NCI-H82 treated with DMSO at 0.1 percent for 48 hours (cell line): ENCODE measurements around the gene TRIM24.

Experiments
- DNase-seq: peaks from one replicate; lab custom pipeline; 2025; ENCODE audit not compliant: unreplicated experiment; lab: John Stamatoyannopoulos, UW

TRIM24 gene

DNA sequence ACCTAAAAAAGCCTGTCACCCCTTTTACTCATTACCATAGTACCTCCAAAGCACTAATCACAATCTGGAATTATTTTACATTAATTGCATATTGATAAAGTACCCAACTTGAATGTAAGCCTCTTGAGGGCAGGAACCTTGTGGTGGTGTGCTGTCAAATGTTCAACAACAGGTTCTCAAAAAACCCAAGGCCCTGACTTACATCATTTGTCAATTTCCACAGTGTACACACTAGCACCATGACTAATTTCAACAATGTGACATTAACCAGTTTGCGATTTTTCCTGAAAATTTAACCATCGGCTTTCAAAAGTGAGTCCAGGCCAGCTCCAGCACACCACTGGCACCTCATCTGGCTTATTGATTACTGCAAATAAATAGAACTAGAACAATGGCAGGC is 153.6 kb downstream of the TRIM24 start:
- DNase-seq = no peak

DNA sequence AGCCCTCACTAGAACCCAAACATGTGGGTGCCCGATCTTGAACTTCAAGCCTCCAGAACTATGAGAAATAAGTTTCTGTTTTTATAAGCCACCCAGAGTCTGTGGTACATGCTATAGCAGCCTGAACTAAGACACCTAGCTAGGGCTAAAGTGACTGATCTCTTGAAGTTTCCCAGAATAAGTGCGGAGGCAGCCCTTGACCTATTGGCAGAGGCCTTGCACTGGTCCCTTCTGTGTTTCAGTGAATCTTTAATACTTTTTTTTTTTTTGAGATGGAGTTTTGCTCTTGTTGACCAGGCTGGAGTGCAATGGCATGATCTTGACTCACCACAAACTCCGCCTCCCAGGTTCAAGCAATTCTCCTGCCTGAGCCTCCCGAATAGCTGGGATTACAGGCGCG is 156.0 kb downstream of the TRIM24 start:
- no peak for DNase-seq

DNA sequence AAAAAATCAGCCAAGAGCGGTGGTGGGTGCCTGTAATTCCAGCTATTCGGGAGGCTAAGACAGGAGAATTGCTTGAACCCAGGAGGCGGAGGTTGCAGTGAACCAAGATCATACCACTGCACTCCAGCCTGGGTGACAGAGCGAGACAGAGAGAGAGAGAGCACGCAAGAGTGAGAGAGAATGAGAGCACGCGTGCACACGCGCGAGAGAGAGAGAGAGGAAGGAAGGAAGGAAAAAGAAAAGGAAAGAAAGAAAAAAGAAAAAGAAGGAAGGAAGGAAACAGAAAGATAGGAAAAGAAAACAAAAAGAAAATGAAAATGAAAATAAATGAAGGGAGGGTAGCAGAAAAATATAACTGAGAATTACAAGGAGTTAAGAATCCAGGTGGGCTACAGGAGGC is 158.4 kb downstream of the TRIM24 start:
- DNase-seq = no peak

DNA sequence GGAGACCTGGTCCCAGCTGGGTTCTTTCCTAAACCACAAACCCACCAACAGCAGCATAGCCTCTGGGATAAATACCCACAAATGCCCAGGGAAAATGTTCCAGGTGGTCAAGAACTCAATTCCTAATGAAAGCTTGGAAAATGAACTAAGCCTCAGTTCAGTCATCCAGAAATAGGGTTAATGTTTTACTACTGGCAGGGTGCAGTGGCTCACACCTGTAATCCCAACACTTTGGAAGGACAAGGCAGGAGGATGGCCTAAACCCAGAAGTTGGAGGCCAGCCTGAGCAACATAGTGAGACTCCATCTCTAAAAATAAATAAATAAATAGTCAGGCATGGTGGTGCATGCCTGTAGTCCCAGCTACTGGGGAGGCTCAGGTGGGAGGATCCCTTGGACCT is 158.9 kb downstream of the TRIM24 start:
- no peak for DNase-seq

DNA sequence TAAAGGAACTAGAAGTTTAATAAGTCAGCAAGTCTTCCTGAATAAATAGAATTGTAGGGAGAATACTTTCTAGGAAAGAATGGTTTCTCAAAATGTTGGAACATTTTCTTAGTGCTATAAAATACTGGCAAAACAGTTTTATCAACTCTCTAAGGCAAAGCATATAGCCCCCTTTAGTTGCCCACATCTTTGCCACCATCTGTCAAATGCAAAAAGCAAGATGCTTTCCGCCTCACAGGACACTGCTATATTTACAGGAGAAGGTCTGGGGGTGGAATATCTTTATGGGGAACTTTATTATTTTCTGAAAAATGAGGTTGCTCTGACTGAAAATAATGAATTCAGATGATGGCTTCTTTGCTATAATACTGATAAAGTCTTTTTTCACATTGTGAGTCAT is 162.8 kb downstream of the TRIM24 start:
- DNase-seq = no peak

DNA sequence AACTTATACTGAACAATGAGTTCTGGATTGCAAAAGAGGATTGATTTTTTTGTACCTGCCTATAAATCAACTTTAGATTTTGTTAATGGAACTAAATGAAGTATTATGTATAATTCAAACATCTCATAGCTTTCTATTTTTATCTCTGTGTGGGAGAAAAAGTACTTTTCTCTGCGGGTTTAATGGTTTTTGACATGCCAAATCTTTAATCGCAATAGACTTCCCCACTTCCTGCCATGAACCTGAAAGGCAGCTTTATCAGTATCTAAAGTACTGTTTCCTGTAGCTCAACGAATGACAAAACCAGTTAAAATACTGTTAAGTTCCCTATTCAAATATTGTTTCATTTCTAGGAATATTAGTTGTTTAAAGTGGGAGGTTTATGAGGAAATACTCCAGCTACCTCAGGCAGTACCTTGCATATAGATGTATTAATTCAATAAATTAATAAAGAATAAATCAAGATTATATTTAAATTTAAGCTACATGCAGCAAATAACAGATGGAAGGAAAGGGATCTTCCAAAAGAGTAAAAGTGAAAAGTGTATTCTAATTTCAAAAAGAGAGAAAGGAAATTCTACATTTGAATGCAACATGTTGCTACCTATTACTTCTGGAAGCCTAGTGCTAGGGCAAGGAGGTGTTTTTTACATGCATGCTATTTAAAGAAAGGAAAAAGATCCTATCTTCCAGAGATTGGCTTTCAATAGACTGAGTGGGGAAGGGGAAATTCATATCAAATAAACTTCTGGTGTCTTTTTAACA is 165.2 kb downstream of the TRIM24 start:
- DNase-seq = no peak

DNA sequence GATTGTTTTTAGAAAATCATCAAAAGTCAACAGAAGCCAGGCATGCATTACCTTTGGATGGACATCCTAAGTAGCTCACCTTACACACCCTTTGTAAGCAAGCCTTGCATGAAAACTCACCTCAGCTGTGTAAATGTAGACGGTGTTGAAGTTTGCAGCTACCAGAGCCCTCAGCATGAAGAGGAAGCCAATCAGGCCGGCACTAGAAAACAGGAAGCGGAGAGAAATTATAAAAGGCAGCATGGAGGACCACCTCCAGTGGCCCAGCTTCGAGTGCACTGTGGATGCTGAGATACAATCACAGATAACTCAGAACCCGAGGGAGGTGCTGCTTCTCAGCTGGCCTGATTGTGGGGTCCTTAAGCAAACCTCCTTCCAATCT is 165.8 kb downstream of the TRIM24 start:
- no peak for DNase-seq

DNA sequence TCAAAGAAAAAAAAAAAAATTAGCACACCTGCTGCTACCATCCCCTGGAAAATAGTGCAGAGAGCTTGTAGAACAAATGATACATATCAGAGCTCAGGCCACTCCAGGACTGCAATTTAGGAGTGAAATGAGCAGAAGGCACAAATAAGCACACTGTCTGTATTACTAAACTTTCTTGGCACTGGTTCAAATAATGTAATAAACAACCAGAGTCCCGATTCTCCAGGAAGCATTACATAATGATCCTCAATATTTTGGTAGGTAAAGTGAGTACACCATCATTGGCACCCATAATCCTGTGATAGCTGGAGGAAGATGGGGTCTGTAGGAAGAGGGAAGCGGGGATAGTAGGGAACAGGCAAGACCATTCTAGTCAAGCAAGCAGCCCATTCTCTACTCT is 166.8 kb downstream of the TRIM24 start:
- no peak for DNase-seq

DNA sequence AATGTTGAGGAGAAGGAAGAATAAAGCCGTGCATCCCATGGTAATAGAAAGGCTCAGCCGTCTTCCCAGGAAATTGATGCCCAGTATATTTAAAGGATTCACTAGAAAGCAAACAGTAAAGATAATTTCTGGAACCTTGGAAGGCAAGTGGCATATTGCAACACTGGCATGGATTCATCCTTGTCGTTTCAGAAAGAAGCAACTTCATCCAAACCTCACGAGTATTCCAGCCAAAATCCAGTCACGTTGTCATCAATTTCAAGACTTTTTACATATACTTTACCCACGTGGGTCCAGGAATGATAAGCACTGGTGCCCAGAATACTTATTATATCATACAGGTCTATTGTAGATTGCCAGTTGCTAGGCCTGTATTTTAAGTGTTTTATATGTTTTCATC is 167.3 kb downstream of the TRIM24 start:
- no peak for DNase-seq

DNA sequence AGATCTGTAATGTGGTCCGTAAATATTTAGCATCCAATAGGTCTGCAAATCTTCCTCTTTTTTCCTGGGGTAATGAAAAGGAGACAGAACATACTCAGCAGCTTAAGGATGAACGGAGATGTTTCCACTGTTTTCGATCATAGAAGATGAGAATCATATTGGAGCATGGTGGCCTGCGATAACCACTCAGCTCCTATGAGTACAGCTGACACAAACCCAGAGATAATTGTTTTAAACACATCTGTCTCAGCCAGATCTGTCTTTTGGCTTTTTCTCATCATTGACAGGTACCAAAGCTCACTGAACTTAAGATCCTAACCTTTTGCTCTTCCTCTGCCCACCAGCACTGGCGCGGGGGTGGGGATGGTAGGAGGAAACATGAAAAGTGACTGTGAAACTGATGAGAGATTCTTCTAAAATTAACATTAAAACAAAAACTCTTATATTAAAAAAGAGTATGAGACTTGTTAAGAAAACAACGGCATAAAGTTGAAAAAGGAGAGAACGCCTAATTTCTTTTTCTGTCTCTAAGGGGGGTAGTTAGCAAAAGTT is 170.1 kb downstream of the TRIM24 start:
- DNase-seq = no peak

DNA sequence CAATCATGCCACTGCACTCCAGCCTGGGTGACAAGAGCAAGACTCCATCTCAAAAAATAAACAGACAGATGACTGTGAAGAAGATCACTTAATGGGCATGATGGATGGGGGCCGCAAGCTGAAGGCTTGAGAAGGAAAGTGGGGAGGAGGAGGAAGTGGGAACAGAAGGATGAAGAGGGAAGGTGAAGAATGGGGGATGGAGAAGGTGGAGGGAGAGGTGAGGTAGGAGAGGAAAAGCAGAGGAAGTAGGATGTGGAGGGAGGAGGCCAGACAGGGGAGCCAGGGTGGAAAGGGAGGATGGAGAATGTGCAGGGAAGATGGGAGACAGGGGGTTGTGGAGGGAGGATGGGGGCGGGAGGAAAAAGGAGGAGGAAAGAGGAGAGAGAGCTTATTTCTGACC is 172.3 kb downstream of the TRIM24 start:
- DNase-seq = no peak

DNA sequence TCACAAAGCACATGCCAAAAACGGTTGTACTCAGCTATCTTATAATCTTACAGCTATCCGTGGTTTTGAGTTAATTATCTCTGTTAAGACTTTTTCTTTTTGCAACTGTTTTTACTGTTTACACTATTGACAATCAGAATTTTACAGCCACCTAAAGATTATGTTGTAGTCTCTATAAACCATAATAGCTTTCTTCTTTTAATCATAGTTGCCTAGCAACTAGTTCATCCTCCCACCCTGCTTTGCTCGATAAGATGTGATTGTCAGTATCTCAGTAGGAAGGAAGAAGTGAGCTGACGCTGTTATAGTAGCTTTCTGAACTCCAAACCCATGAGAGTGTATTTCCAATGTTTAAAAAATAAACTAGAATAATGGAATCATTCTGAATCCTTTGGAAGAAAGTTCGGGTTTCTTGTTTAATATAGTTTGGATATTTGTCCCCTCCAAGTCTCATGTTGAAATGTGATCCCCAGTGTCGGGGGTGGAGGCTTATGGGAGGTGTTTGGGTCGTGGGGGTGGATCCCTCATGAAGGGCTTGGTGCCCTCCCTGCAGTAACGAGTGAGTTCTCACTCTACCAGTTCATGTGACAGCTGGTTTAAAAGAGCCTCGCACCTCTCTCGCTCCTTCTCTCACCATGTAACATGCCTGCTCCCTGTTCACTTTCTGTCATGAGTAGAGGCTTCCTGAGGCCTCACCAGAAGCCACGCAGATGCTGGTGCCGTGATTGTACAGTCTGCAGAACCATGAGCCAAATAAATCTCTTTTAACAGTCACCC is 173.0 kb downstream of the TRIM24 start:
- no peak for DNase-seq
